Astrocyte (in vitro differentiated cells and primary cell): ENCODE results near the gene DLGAP1. TPM values are rescaled to one million over a fixed set of nuclear protein-coding genes. Genes with fewer than 3 reads are reported as not detected.

Experiments
- DNase-seq: peaks from one replicate; pipeline ENCODE4 v3.0.0-alpha.2; 2010; ENCODE audit warnings: low read depth
- FAIRE-seq: peaks from 2 replicates; lab custom pipeline; 2011; peaks lifted over from hg19 to GRCh38; lab: Jason Lieb, UNC
- H2AFZ ChIP-seq: 2 replicates; pipeline ENCODE4 v1.6.0; 2012; ENCODE audit warnings: low read depth, low read length, inconsistent platforms
- H3K27ac ChIP-seq: 2 replicates; pipeline ENCODE4 v1.5.1; 2011; ENCODE audit warnings: low read depth, low read length, inconsistent platforms
- H3K27me3 ChIP-seq: 2 replicates; pipeline ENCODE4 v1.6.0; 2011; ENCODE audit warnings: low read length, inconsistent platforms; ENCODE audit not compliant: insufficient read depth
- H3K36me3 ChIP-seq: 2 replicates; pipeline ENCODE4 v1.5.1; 2011; ENCODE audit warnings: low read length, inconsistent platforms; ENCODE audit not compliant: insufficient read depth
- H3K4me1 ChIP-seq: 2 replicates; pipeline ENCODE4 v1.5.1; 2011; ENCODE audit warnings: low read length, inconsistent platforms; ENCODE audit not compliant: insufficient read depth
- H3K4me2 ChIP-seq: 2 replicates; pipeline ENCODE4 v1.6.0; 2012; ENCODE audit warnings: low read length, inconsistent platforms
- H3K4me3 ChIP-seq: 2 replicates; pipeline ENCODE4 v1.5.1; 2011; ENCODE audit warnings: low read depth, mild to moderate bottlenecking, low read length, inconsistent platforms; ENCODE audit not compliant: insufficient read depth
- H3K79me2 ChIP-seq: 2 replicates; pipeline ENCODE4 v1.6.0; 2012; ENCODE audit warnings: mild to moderate bottlenecking, low read length, inconsistent platforms; ENCODE audit not compliant: insufficient read depth
- H3K9ac ChIP-seq: 2 replicates; pipeline ENCODE4 v1.6.0; 2012; ENCODE audit warnings: mild to moderate bottlenecking, low read length, inconsistent platforms
- H3K9me3 ChIP-seq: 2 replicates; pipeline ENCODE4 v1.5.1; 2012; ENCODE audit warnings: low read depth, mild to moderate bottlenecking, low read length, inconsistent platforms; ENCODE audit not compliant: insufficient read depth
- H4K20me1 ChIP-seq: 2 replicates; pipeline ENCODE4 v1.6.0; 2012; ENCODE audit warnings: low read length, inconsistent platforms; ENCODE audit not compliant: insufficient read depth
- H3K27ac Mint-ChIP-seq: one replicate; pipeline ENCODE4 v1.8.0; 2021; ENCODE audit warnings: mild to moderate bottlenecking, mixed read lengths; ENCODE audit not compliant: unreplicated experiment
- H3K27me3 Mint-ChIP-seq: one replicate; pipeline ENCODE4 v1.8.0; 2021; ENCODE audit warnings: low read depth, mixed read lengths; ENCODE audit not compliant: unreplicated experiment
- H3K36me3 Mint-ChIP-seq: one replicate; pipeline ENCODE4 v1.8.0; 2021; ENCODE audit warnings: low read depth, mixed read lengths; ENCODE audit not compliant: unreplicated experiment
- H3K4me1 Mint-ChIP-seq: one replicate; pipeline ENCODE4 v1.8.0; 2021; ENCODE audit warnings: low read depth, mixed read lengths; ENCODE audit not compliant: unreplicated experiment
- H3K4me3 Mint-ChIP-seq: one replicate; pipeline ENCODE4 v1.8.0; 2021; ENCODE audit warnings: mild to moderate bottlenecking, moderate library complexity, mixed read lengths; ENCODE audit not compliant: unreplicated experiment
- H3K9me3 Mint-ChIP-seq: one replicate; pipeline ENCODE4 v1.8.0; 2021; ENCODE audit warnings: mild to moderate bottlenecking, mixed read lengths; ENCODE audit not compliant: unreplicated experiment
- CTCF ChIP-seq: IDR thresholded peaks from 2 replicates; pipeline ENCODE4 v1.5.1; 2011; ENCODE audit warnings: low read depth, mild to moderate bottlenecking, inconsistent platforms, low read length, moderate library complexity; ENCODE audit not compliant: insufficient read depth
- EZH2 ChIP-seq: IDR thresholded peaks from 2 replicates; pipeline ENCODE4 v1.6.1; 2012; ENCODE audit warnings: mild to moderate bottlenecking, low read length, inconsistent platforms; ENCODE audit not compliant: insufficient read depth
- total RNA-seq: library from RNA; stranded (reverse); gene quantifications from 2 replicates; pipeline ENCODE4 v1.2.1, GENCODE V29; 2021

Gene DLGAP1
- total RNA-seq, 1 donor from 2014 or later = 2.3 TPM

GRCh38 chr18:3715231-3716080 lies 739.7 kb downstream of the DLGAP1 start:
- Histone ChIP-seq H3K4me2 (no peak overlapping the region), H3K4me1 (no peaks in the 10 kb centered on the region), H3K27me3 (peaks cover 6% of the 10 kb centered on the region), H3K4me3 (no peak overlapping the region), H3K9ac (no peak overlapping the region), H3K79me2 (no peaks in the 10 kb centered on the region), H3K9me3 (no peaks in the 10 kb centered on the region), H3K36me3 (no peaks in the 10 kb centered on the region), H2AFZ (no peak overlapping the region), H4K20me1 (no peaks in the 10 kb centered on the region), H3K27ac (no peak overlapping the region)
- no peak for TF ChIP-seq EZH2
- TF ChIP-seq CTCF = no peak
- no peaks in the 10 kb centered on the region for H3K36me3 Mint-ChIP-seq
- peaks cover 2% of the 10 kb centered on the region for H3K9me3 Mint-ChIP-seq
- no peak overlapping the region for H3K27ac Mint-ChIP-seq
- H3K27me3 Mint-ChIP-seq = peaks cover 2% of the 10 kb centered on the region
- FAIRE-seq (no peak), DNase-seq (no peak)
- H3K4me1 Mint-ChIP-seq = peaks cover 6% of the 10 kb centered on the region
- H3K4me3 Mint-ChIP-seq = no peak overlapping the region

- no peak overlapping the region for H3K4me3 Mint-ChIP-seq
- Histone ChIP-seq H3K27ac (no peak overlapping the region), H3K27me3 (peaks cover 6% of the 10 kb centered on the region), H2AFZ (no peak overlapping the region), H3K9ac (no peak overlapping the region), H3K9me3 (no peaks in the 10 kb centered on the region), H3K4me1 (no peaks in the 10 kb centered on the region), H3K4me3 (no peak overlapping the region), H3K36me3 (no peaks in the 10 kb centered on the region), H3K79me2 (no peaks in the 10 kb centered on the region), H3K4me2 (no peak overlapping the region), H4K20me1 (no peaks in the 10 kb centered on the region)
- H3K36me3 Mint-ChIP-seq = no peaks in the 10 kb centered on the region
- H3K27me3 Mint-ChIP-seq = peaks cover 2% of the 10 kb centered on the region
- FAIRE-seq (no peak), DNase-seq (no peak)
- H3K4me1 Mint-ChIP-seq = peaks cover 10% of the 10 kb centered on the region
- no peak overlapping the region for H3K27ac Mint-ChIP-seq
- peaks cover 2% of the 10 kb centered on the region for H3K9me3 Mint-ChIP-seq
- TF ChIP-seq EZH2 (no peak), CTCF (no peak)
Observed at GRCh38 chr18:3713708-3714107, 741.4 kb downstream of the DLGAP1 start.

GRCh38 chr18:3713166-3713565 lies 741.9 kb downstream of the DLGAP1 start:
- Mint-ChIP-seq H3K36me3 (no peaks in the 10 kb centered on the region), H3K27me3 (peaks cover 2% of the 10 kb centered on the region), H3K9me3 (peaks cover 2% of the 10 kb centered on the region), H3K4me1 (peaks cover 10% of the 10 kb centered on the region), H3K27ac (no peak overlapping the region), H3K4me3 (no peak overlapping the region)
- no peaks in the 10 kb centered on the region for H4K20me1 ChIP-seq
- DNase-seq (peak; percentile 76), FAIRE-seq (no peak)
- H3K9me3 ChIP-seq = no peaks in the 10 kb centered on the region
- H3K79me2 ChIP-seq = no peaks in the 10 kb centered on the region
- no peaks in the 10 kb centered on the region for H3K36me3 ChIP-seq
- H3K27ac ChIP-seq = no peak overlapping the region
- H3K4me3 ChIP-seq = no peak overlapping the region
- TF ChIP-seq EZH2 (no peak), CTCF (no peak)
- no peak overlapping the region for H3K4me2 ChIP-seq
- H3K9ac ChIP-seq = no peak overlapping the region
- H3K27me3 ChIP-seq = peaks cover 6% of the 10 kb centered on the region
- no peaks in the 10 kb centered on the region for H3K4me1 ChIP-seq
- no peak overlapping the region for H2AFZ ChIP-seq
